HUES48 (cell line): Measurements from ENCODE around the gene RNF181.

Source experiments
- H3K27ac ChIP-seq: one replicate; pipeline ENCODE4 v1.7.0; 2013; ENCODE audit warnings: low read depth, low read length, inconsistent platforms
- H3K27me3 ChIP-seq: 2 replicates; pipeline ENCODE4 v1.6.1; 2013; ENCODE audit warnings: mild to moderate bottlenecking, low read length; ENCODE audit not compliant: control insufficient read depth, insufficient read depth
- H3K36me3 ChIP-seq: 2 replicates; pipeline ENCODE4 v1.6.1; 2013; ENCODE audit warnings: low read length; ENCODE audit not compliant: control insufficient read depth, insufficient read depth
- H3K4me1 ChIP-seq: 2 replicates; pipeline ENCODE4 v1.6.1; 2013; ENCODE audit warnings: mild to moderate bottlenecking, low read length; ENCODE audit not compliant: control insufficient read depth, insufficient read depth
- H3K4me3 ChIP-seq: 2 replicates; pipeline ENCODE4 v1.5.1; 2013; ENCODE audit warnings: mild to moderate bottlenecking, low read depth, low read length
- H3K9ac ChIP-seq: 2 replicates; pipeline ENCODE4 v1.6.1; 2013; ENCODE audit warnings: mild to moderate bottlenecking, low read depth, low read length, moderate library complexity
- H3K9me3 ChIP-seq: 2 replicates; pipeline ENCODE4 v1.6.1; 2013; ENCODE audit warnings: low read length; ENCODE audit not compliant: control insufficient read depth, insufficient read depth

Gene RNF181

DNA sequence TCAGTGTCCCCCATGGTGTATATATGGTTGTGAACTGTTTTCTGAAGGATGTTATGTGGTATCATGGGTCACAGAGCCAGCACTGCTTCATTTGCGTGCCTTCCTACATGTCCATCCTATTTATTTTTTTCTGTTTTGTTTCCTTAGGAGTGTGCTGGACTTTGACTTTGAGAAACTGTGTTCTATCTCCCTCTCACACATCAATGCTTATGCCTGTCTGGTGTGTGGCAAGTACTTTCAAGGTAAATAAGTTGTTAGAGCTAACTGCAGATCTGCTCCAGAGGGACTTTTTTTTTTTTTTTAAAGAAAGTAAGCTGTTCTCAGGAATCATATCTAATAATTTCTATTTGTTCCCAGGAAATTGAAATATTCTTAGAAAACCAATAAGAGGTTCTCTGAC is 25.8 kb downstream of the RNF181 start:
- Histone ChIP-seq H3K27me3 (no peaks in the 10 kb centered on the region), H3K36me3 (peaks cover 70% of the 10 kb centered on the region), H3K9ac (no peak overlapping the region), H3K9me3 (no peaks in the 10 kb centered on the region), H3K27ac (no peak overlapping the region), H3K4me1 (no peaks in the 10 kb centered on the region), H3K4me3 (no peak overlapping the region)

DNA sequence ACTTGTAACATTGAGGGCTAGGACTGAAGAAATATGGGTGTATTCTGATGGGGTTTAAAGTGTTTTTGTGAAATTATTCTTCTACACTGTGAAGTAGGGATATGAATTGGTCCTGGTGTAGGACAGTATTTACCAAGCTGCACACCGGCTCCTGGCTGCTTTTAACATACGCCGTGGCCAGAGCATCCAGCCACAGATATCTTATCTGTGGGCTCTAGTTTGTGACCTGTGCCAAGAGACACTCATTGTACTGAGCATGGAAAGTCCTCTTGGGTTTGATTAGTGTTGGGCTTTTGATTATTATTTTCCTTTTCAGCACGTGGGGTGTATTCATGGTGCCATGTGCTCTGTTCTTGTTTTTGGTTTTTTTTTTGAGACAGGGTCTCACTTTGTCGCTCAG is 28.4 kb downstream of the RNF181 start:
- Histone ChIP-seq H3K4me3 (no peak overlapping the region), H3K9ac (no peak overlapping the region), H3K27me3 (no peaks in the 10 kb centered on the region), H3K27ac (no peak overlapping the region), H3K4me1 (no peaks in the 10 kb centered on the region), H3K9me3 (no peaks in the 10 kb centered on the region), H3K36me3 (peaks cover 92% of the 10 kb centered on the region)

DNA sequence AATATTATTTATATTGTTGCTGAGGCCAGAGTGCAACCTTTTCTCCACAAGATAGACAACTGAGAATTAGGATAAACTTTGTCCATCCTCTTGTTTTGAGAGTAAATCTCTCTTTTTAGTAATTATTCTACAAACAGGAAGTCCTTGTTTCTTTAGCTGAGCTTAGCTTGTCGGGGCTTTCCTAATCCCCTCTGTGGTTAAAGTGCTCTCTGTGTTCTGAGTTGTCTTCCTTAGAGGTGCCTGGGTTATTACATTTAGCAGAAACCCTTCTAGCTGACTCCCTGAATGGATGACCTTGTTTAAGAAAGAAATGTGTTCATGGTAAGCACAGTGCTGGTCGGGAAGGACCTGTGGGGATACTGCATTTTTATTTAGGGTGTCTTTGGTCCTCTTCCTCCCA is 33.1 kb downstream of the RNF181 start:
- H3K36me3 ChIP-seq, result peaks cover 97% of the 10 kb centered on the region
- no peak overlapping the region for H3K4me3 ChIP-seq
- H3K9ac ChIP-seq, result no peak overlapping the region
- no peaks in the 10 kb centered on the region for H3K27me3 ChIP-seq
- H3K27ac ChIP-seq, result no peak overlapping the region
- no peaks in the 10 kb centered on the region for H3K9me3 ChIP-seq
- H3K4me1 ChIP-seq, result no peaks in the 10 kb centered on the region

DNA sequence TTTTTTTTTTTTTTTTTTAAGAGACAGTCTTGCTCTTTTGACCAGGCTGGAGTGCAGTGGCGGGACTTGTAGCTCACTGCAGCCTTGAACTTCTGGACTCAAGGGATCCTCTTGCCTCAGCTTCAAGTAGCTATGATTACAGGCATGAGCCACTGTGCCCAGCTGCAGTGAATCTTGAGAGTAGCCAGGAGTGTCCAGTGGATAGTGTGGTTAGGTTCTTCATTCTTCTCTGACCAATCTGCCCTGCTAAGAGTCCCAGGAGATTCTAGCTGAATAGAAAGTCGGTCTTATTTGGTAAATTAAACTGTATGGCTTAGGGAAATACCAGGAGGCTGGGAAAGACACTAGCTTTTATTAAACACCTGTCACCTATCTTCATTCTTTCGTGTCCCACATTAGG is 35.8 kb downstream of the RNF181 start:
- no peaks in the 10 kb centered on the region for H3K27me3 ChIP-seq

DNA sequence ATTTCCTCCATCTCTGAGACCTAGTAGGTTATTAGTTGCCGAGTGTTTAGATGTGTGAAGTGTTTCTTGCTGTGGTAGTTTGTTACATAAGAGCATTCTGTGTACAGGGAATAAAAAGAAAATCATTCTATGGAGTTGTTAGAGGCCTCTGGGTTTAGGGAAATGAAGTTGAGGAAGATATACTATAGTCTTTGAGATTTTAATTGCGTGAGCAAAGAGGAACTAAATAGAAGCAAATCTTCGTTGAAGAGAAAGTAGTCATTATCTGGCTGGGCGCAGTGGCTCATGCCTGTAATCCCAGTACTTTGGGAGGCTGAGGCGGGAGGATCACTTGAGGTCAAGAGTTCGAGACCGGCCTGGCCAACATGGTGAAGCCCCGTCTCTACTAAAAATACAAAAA is 39.5 kb downstream of the RNF181 start:
- no peak overlapping the region for H3K9ac ChIP-seq
- H3K36me3 ChIP-seq, result peaks cover 94% of the 10 kb centered on the region
- H3K4me1 ChIP-seq, result no peaks in the 10 kb centered on the region
- no peak overlapping the region for H3K27ac ChIP-seq
- no peaks in the 10 kb centered on the region for H3K9me3 ChIP-seq
- no peak overlapping the region for H3K4me3 ChIP-seq
- H3K27me3 ChIP-seq, result no peaks in the 10 kb centered on the region

More for the DNA sequence above, 35.8 kb downstream of the RNF181 start:
- H3K9me3 ChIP-seq, result no peaks in the 10 kb centered on the region
- H3K4me1 ChIP-seq, result no peaks in the 10 kb centered on the region
- H3K4me3 ChIP-seq, result no peak overlapping the region
- H3K36me3 ChIP-seq, result peaks cover 93% of the 10 kb centered on the region
- H3K27ac ChIP-seq, result no peak overlapping the region
- no peak overlapping the region for H3K9ac ChIP-seq

DNA sequence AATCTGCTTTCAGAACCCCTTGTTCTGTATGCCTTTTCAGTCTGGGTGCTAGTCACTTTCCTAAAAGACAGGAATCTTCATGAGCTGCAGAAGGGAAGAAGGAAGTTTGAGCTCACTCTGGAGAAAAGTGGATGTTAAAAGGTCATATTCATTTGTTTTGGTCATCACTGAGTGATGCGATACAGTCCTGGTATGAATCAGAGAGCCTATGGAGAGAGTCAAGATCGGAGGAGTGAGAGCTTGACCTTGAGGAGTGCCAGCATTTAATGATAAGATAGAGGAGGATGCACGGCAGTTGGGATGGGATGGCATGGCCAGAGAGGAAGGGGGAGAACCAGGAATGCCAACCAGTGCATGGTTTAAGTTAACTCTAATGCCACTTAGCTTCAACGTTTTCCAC is 40.1 kb downstream of the RNF181 start:
- H3K27ac ChIP-seq, result no peak overlapping the region
- no peaks in the 10 kb centered on the region for H3K27me3 ChIP-seq
- no peak overlapping the region for H3K4me3 ChIP-seq
- H3K9ac ChIP-seq, result no peak overlapping the region
- H3K36me3 ChIP-seq, result peaks cover 94% of the 10 kb centered on the region
- no peaks in the 10 kb centered on the region for H3K9me3 ChIP-seq
- no peaks in the 10 kb centered on the region for H3K4me1 ChIP-seq

DNA sequence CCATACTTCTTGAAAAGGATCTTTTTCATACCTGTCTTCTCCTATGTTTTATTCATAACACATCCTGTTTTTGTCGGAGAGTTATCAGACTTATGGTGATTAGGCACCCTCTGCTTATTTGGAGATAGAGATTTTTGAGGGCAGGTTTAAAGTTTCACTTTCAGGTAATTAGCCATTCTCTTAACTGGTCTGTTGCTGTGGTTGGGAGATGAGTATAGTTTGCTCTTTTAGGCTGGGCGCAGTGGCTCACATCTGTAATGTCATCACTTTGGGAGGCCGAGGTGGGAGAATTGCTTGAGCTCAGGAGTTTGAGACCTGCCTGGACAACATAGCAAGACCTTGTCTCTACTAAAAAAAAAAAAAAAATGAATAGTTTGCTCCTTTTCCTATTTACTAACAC is 47.2 kb downstream of the RNF181 start:
- Histone ChIP-seq H3K9ac (no peak overlapping the region), H3K27me3 (no peaks in the 10 kb centered on the region), H3K36me3 (peaks cover 99% of the 10 kb centered on the region), H3K4me3 (no peak overlapping the region), H3K9me3 (no peaks in the 10 kb centered on the region), H3K27ac (no peak overlapping the region), H3K4me1 (no peaks in the 10 kb centered on the region)

DNA sequence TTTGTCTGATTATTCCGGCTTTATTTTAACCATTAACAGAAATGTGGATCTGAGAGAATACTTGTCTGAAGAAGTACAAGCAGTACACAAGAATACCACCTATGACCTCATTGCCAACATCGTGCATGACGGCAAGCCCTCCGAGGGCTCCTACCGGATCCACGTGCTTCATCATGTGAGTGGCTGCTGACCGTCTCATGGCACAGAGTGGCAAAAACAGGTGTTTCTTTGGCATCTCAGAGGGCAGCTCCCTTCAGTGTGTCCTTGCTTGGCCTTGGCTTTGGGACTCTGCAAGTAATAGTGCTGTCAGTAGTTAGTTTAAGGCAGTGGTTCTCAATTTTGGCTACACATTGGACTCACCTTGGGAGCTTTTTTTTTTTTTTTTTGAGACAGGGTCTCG is 49.4 kb downstream of the RNF181 start:
- no peak overlapping the region for H3K4me3 ChIP-seq
- H3K27me3 ChIP-seq, result no peaks in the 10 kb centered on the region
- H3K36me3 ChIP-seq, result peaks cover 99% of the 10 kb centered on the region
- no peaks in the 10 kb centered on the region for H3K9me3 ChIP-seq
- no peak overlapping the region for H3K9ac ChIP-seq
- H3K4me1 ChIP-seq, result no peaks in the 10 kb centered on the region
- H3K27ac ChIP-seq, result no peak overlapping the region

DNA sequence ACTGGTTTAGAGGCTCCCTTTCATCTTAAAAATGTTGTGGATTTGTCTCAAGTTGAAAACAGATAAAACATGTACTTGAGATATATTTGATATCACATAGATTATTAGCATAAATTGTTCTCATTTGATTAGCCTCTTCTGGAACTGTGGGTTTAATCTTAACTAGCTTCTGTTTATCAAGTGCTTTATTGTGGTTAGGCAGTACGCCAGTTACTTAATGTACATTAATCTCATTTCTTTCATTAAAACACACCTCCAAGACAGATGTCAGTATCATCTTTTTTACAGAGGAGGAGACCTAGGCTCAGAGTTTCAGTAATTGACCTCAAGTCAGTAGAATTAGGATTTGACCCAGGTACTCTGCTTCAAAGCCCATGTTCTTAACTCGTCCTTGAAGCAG is 50.6 kb downstream of the RNF181 start:
- Histone ChIP-seq H3K27me3 (no peaks in the 10 kb centered on the region), H3K4me3 (no peak overlapping the region), H3K27ac (no peak overlapping the region), H3K9ac (no peak overlapping the region), H3K9me3 (no peaks in the 10 kb centered on the region), H3K4me1 (no peaks in the 10 kb centered on the region), H3K36me3 (peaks cover 97% of the 10 kb centered on the region)
